Lower leg skin (tissue), 3 donors: ENCODE results near the gene EIF4G2.

ENCODE experiments used
- POLR2A ChIP-seq, 2 donors: fragments of 450-650 bp; IDR thresholded peaks; one replicate each; pipeline ENCODE4 v1.6.1; 2016 to 2017; ENCODE audit warnings: antibody characterized with exemption in 2 of 2, mild to moderate bottlenecking in 1 of 2, moderate library complexity in 1 of 2
- TF ChIP-seq, protein P1 (sequence below), 3 donors: fragments of 450-650 bp; IDR thresholded peaks; one replicate each; pipeline ENCODE4 v1.5.1; 2016; ENCODE audit warnings: antibody characterized with exemption in 3 of 3, mild to moderate bottlenecking in 3 of 3, moderate library complexity in 2 of 3

DNA sequence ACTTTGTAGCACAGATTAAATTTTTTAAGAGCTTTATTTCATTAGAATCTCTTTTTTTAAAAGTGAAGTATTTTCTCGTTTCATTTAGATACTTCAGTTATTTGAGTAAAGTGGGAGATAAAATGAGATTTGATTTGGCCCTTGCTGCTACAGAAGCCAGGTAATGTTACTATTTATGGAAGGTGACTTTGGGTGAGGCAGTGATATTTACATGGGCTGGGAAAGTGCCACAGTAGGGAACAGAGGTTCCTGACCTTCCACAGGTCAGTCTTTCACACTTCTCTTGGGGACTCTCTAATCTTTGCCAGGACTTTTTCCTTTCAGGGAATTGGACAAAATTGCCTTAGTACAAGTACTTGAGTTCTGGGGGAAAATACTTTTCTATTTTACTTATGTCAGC, 37.3 kb downstream of the EIF4G2 start:
- TF ChIP-seq, protein P1, sequence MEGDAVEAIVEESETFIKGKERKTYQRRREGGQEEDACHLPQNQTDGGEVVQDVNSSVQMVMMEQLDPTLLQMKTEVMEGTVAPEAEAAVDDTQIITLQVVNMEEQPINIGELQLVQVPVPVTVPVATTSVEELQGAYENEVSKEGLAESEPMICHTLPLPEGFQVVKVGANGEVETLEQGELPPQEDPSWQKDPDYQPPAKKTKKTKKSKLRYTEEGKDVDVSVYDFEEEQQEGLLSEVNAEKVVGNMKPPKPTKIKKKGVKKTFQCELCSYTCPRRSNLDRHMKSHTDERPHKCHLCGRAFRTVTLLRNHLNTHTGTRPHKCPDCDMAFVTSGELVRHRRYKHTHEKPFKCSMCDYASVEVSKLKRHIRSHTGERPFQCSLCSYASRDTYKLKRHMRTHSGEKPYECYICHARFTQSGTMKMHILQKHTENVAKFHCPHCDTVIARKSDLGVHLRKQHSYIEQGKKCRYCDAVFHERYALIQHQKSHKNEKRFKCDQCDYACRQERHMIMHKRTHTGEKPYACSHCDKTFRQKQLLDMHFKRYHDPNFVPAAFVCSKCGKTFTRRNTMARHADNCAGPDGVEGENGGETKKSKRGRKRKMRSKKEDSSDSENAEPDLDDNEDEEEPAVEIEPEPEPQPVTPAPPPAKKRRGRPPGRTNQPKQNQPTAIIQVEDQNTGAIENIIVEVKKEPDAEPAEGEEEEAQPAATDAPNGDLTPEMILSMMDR (IDR thresholded peaks at IDR 0.05): no peak
- TF ChIP-seq POLR2A (IDR thresholded peaks at IDR 0.05): no peak
